Right atrium auricular region (tissue), 2 donors: Measurements from ENCODE around the gene PLEKHA8. TPM values are rescaled to one million over a fixed set of nuclear protein-coding genes. Genes with fewer than 3 reads are reported as not detected.

ENCODE experiments used
- DNase-seq: peaks from one replicate; pipeline ENCODE4 v3.0.0-alpha.2; 2019; ENCODE audit warnings: low spot score
- H3K27ac ChIP-seq, 2 donors: fragments of 200-600 bp; sonication (generic); 1 replicate in 1 of 2; 2 replicates in 1 of 2; pipeline ENCODE4 v1.5.1; 2016 to 2019
- H3K27me3 ChIP-seq, 2 donors: fragments of 200-600 bp; sonication (generic); one replicate each; pipeline versions ENCODE4 v1.5.1 to v1.6.0; 2017 to 2019
- H3K36me3 ChIP-seq: fragments of 200-600 bp; sonication (generic); one replicate; pipeline ENCODE4 v1.5.1; 2016
- H3K4me1 ChIP-seq, 2 donors: fragments of 200-600 bp; sonication (generic); one replicate each; pipeline versions ENCODE4 v1.5.1 to v1.6.0; 2017 to 2019
- H3K4me3 ChIP-seq, 2 donors: fragments of 200-600 bp; sonication (generic); 1 replicate in 1 of 2; 2 replicates in 1 of 2; pipeline ENCODE4 v1.5.1; 2017 to 2019; ENCODE audit warnings: mild to moderate bottlenecking in 1 of 2, moderate library complexity in 1 of 2
- H3K9me3 ChIP-seq, 2 donors: fragments of 200-600 bp; sonication (generic); one replicate each; pipeline ENCODE4 v1.5.1; 2019
- CTCF ChIP-seq, 2 donors: fragments of 200-600 bp; sonication (generic); IDR thresholded peaks; one replicate each; pipeline ENCODE4 v1.5.1; 2019; ENCODE audit warnings: antibody characterized with exemption in 2 of 2
- total RNA-seq, 2 donors: library from RNA; depleted of rRNA; stranded (reverse); fragments of >200 nt; gene quantifications; one replicate each; pipeline ENCODE4 v1.1.0, GENCODE V29; 2016

Gene PLEKHA8
- total RNA-seq, 2 donors from 2014 or later: 2.0 to 3.3 TPM

- H3K36me3 ChIP-seq: no peaks in the 10 kb centered on the region
- peak overlapping the region; percentile 85 to 89 for H3K4me3 ChIP-seq
- H3K27ac ChIP-seq: peak overlapping the region; percentile 93 to 95
- no peaks in the 10 kb centered on the region for H3K9me3 ChIP-seq
- DNase-seq: no peak
- no peak for TF ChIP-seq CTCF (IDR thresholded peaks at IDR 0.05)
- H3K27me3 ChIP-seq: no peaks in the 10 kb centered on the region
- H3K4me1 ChIP-seq: peaks cover 0 to 23% of the 10 kb centered on the region in 2 donors
These were observed 108.0 kb downstream of the PLEKHA8 start for GRCh38 chr7:30136117-30136731.

GRCh38 chr7:30136743-30137485 lies 108.7 kb downstream of the PLEKHA8 start:
- H3K9me3 ChIP-seq: no peaks in the 10 kb centered on the region
- no peak for DNase-seq
- peak overlapping the region in 1 of 2 donors; percentile 93 for H3K27ac ChIP-seq
- H3K4me1 ChIP-seq: peaks cover 0 to 29% of the 10 kb centered on the region in 2 donors
- no peak for TF ChIP-seq CTCF (IDR thresholded peaks at IDR 0.05)
- H3K36me3 ChIP-seq: no peaks in the 10 kb centered on the region
- peak overlapping the region; percentile 85 to 89 for H3K4me3 ChIP-seq
- no peaks in the 10 kb centered on the region for H3K27me3 ChIP-seq

- peaks cover 0 to 43% of the 10 kb centered on the region in 2 donors for H3K4me1 ChIP-seq
- no peak for DNase-seq
- no peaks in the 10 kb centered on the region for H3K36me3 ChIP-seq
- no peak overlapping the region for H3K4me3 ChIP-seq
- no peak for TF ChIP-seq CTCF (IDR thresholded peaks at IDR 0.05)
- H3K27me3 ChIP-seq: no peaks in the 10 kb centered on the region
- no peaks in the 10 kb centered on the region for H3K9me3 ChIP-seq
- peak overlapping the region in 1 of 2 donors; percentile 21 for H3K27ac ChIP-seq
These were observed 111.7 kb downstream of the PLEKHA8 start for GRCh38 chr7:30139836-30140384.

GRCh38 chr7:30140456-30140855 lies 112.2 kb downstream of the PLEKHA8 start:
- H3K36me3 ChIP-seq: no peaks in the 10 kb centered on the region
- DNase-seq: no peak
- H3K4me3 ChIP-seq: no peak overlapping the region
- no peaks in the 10 kb centered on the region for H3K27me3 ChIP-seq
- H3K9me3 ChIP-seq: no peaks in the 10 kb centered on the region
- H3K27ac ChIP-seq: no peak overlapping the region
- no peak for TF ChIP-seq CTCF (IDR thresholded peaks at IDR 0.05)
- H3K4me1 ChIP-seq: peaks cover 0 to 43% of the 10 kb centered on the region in 2 donors

- Histone ChIP-seq H3K9me3 (no peaks in the 10 kb centered on the region), H3K4me1 (peaks cover 0 to 50% of the 10 kb centered on the region in 2 donors), H3K4me3 (no peak overlapping the region), H3K36me3 (no peaks in the 10 kb centered on the region), H3K27ac (peak overlapping the region; percentile 50 to 65), H3K27me3 (no peaks in the 10 kb centered on the region)
- DNase-seq: peak; percentile 85
- no peak for TF ChIP-seq CTCF (IDR thresholded peaks at IDR 0.05)
These were observed 114.5 kb downstream of the PLEKHA8 start for GRCh38 chr7:30142710-30143109.
